Measurements from ENCODE around the gene SRC.
A peak's percentile ranks its signal among the peaks of the same experiment; 100 is the strongest.

The SRC gene

DNA sequence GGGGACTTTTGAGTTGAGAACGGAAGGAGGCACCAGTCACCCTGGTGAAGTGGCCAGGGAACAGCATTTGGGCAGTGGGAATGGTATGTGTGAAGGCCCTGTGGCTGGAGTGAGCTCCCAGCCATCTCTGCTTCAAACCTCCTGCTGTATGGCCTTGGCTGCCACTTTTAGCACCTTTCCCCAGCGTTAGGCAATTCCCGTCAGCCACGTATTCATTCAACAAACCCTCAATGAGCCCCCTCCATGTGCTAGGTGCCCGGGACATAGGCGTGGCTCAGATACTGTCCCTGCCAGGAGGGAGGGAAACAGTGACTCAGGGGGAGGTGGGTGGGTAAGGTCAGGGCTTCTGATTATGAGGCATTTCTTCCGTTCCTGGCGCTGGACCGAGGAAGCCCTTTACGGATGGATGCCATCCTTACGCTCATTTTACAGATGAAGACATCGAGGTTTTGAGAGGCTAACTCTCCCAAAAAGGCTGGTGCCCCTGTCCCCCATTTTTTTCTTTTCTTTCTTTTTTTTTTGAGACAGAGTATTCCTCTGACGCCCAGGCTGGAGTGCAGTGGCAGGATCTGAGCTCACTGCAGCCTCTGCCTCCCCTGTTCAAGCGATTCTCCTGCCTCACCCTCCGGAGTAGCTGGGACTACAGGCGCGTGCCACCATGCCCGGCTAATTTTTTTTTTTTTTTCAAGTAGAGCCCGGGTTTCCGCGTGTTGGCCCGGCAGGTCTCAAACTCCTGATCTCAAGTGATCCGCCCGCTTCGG, 37.5 kb downstream of the SRC start:
- no peak for DNase-seq (ENCODE audit: low spot score)

DNA sequence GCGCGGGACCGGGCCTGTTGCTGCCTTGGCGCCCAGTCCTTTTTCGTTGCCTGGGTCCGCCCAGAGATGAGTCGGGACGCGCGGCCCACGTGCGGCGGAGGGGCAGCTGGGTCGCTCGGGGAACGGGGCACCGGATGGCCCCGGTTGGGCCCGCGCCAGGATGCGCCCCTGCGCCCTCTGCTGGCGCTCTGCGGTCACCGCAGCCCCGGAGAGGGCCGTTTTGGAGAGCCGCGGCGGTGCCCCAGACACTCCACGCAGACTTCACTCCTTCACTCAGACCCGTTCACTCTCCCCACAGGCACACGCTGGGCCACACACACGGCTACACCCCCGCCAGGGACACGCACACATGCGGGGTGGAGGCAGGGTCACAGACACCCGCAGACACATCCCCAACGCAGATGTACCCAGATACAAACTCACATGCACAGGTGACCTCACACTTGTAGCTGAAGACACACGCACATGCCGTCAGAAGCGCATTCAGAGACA, 38.8 kb downstream of the SRC start:
- DNase-seq (ENCODE audit: low spot score) = peak; percentile 94

DNA sequence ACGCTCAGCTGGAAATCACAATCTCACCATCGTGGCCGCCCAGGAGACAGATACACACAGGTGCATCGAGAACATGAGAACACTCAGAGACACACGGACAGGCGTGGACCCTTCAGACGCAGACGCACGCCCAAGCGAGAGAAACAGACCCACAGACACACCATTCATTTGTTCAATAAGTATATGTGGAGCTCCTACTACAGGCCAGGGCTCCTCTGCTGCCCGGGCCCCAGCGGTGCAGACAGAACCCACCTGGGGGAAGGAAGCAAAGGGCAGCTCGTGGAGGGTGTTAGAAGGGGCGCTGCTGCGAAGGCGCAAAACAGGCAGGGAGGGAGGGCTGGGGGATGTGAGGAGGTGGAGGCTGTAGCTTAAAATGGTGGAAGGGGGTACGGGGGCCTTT, 39.2 kb downstream of the SRC start:
- no peak for DNase-seq (ENCODE audit: low spot score)

DNA sequence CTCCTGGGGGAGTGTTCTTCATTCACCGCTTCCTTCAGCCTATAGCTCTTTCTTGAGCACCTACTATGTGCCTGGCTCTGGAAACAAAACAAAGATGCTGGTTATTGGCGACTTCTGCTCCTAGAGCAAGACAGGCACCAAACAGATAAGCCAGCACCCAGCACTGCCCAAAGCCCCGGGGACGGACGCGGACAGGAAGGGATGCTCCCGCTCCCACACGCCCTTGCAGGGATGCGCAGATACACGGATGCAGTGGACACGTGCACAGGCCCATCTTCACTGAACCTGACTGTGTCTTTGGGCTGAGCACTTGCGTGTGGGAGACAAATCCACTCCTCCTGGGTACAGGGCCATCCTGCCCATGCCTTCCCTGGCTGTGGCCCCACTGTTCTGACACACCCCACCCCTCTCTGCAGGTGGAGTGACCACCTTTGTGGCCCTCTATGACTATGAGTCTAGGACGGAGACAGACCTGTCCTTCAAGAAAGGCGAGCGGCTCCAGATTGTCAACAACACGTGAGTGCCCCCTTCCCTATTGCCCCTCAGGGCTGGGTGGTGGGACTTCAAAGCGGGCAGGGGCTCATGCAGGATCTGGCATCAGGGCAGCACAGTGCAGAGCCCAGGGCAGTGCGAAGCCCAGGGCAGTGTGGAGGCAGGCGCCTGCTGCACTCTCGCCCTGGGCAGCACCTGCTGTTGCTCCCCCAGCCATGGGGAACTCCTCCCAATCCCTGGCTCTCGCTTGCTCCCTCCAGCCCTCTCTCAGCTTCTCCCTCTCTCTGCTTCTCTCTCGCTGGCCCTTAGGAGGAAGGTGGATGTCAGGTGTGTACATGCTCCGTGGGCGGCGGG, 39.9 kb downstream of the SRC start:
- DNase-seq (ENCODE audit: low spot score) = no peak

GRCh38 chr20:37386505-37387251, 40.7 kb downstream of the SRC start:
- DNase-seq (ENCODE audit: low spot score) = no peak

DNA sequence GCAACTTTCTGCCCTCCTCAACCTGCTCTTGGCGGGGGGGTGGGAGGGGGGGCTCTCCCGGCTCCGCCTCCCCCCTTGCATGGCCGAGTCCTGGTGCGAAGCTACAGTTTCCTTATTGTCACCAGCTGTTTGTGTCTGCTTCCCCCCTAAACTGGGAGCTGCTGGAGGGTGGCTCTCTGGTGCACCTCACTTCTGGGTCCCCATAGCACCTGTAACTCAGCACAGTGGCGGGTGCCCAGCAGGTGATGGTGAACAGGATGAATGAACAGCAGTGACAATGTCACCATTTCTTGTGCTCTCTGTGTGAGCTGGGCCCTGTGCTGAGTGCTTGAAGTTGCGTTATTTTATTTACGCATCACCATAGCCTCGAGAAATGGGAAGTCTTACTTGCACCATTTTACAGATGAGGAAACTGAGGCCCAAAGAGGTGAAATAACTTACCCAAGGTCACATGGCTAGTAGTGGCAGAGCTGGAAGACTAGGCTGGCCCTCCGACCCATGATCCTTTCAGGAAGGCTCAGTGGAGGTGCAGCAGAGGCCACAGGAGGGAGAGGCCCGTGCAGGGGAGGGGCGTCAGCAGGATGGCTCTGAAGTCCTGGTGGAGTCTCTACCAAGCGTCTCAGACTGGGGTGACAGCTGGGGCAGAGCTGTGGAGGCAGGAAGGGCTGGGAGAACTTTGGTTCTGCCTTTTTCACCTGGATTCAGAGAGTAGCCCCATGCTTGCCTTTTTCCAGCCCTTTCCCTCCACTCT, 41.8 kb downstream of the SRC start:
- DNase-seq (ENCODE audit: low spot score) = no peak

DNA sequence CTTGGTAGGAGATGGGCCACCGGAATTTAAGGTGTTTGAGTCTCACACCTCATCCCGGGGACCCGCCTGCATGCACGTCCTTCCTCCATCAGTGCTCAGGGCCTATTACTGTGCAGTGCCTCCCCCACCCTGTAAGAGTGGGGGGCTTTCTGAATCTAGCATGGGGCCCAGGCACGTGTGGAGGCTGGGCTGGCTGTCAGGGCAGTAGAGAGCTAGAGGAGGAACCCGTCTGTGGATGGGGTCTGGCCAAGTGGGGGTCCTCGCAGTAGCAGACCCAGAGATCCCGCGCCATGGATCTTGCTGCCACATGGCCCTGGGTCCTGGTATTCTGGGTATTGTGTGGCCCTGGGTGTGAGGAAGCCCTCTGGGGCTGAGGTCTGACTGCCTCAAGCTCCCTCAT, 42.9 kb downstream of the SRC start:
- DNase-seq (ENCODE audit: low spot score) = no peak

- no peak for DNase-seq (ENCODE audit: low spot score)
These were observed 43.4 kb downstream of the SRC start for GRCh38 chr20:37389241-37389747.

DNA sequence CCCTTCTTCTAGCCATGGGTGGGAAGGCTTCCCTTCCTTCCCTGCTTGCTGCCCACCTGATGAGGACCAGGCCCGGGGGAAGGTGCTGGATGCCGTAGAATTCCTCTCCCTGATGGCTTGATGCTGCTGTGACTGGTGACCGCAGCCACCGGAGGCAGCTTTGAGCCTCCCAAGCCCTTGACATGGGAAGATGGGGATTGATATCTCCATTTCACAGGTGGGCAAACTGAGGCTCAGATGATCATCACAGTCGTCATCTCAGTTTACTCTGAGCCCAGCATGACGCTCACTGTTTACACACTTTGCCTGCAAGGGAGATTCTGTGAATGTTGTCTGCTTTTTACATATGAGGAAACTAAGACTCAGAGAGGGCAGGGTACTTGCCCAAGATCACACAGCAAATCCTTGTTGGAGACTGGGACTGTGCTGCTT, 43.9 kb downstream of the SRC start:
- DNase-seq (ENCODE audit: low spot score) = no peak

- DNase-seq (ENCODE audit: low spot score) = no peak
These were observed 44.6 kb downstream of the SRC start for GRCh38 chr20:37390503-37390890.

- DNase-seq (ENCODE audit: low spot score) = no peak
These were observed 45.1 kb downstream of the SRC start for GRCh38 chr20:37390891-37391525.

- DNase-seq (ENCODE audit: low spot score) = peak; percentile 51
These were observed 46.7 kb downstream of the SRC start for GRCh38 chr20:37392441-37393195.

- DNase-seq (ENCODE audit: low spot score) = no peak
These were observed 47.4 kb downstream of the SRC start for GRCh38 chr20:37393196-37393862.

- DNase-seq (ENCODE audit: low spot score) = no peak
These were observed 48.1 kb downstream of the SRC start for GRCh38 chr20:37393863-37394542.

DNA sequence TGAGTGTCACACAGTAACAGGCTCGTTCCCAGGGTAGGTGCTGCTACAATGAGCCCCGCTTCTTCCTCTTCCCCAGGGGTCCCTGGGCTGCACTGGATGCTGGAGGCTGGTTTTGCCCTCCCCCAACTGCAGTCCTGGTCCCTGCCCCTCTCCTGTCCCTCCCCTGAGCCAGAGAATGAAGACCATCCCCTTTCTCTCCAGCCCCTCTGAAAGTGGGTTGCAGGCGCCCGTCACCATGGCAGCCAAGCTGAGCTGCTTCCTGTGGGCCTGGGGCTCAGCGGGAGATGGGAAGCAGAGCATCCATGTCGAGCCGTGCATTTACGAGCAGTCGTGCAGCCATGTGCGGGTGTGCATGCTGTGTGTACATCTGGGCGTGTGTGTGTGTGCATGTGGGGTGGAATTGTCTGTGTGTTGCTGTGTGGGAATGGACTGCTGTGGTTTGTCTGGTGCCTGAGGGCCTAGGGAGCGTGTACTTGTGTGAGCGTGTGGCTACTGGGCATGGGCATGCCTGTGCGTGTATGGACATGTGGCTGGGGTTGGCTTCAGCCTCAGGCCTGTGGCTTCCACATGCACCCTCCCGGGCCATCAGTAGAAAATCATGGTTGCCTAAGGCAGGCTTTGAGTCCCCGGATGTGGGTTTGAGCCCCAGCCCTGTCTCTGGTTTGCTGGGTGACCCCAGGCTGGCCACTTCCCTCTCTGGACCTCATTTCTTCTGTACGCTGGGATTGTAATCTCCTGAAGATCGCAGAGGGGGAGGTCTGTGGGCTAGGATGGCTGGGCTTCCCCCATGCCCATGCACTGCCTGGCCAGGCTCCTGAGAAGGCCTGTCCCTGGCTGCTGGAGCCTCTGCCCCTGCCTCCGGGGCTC, 48.8 kb downstream of the SRC start:
- peak; percentile 47 for DNase-seq (ENCODE audit: low spot score)

GRCh38 chr20:37395410-37395797, 49.5 kb downstream of the SRC start:
- no peak for DNase-seq (ENCODE audit: low spot score)

GRCh38 chr20:37395921-37396415, 50.0 kb downstream of the SRC start:
- no peak for DNase-seq (ENCODE audit: low spot score)

Measured in GM03348 (cell line).